K562 (cell line): ENCODE measurements around the gene TUBB1. TPM values are rescaled to one million over a fixed set of nuclear protein-coding genes. Genes with fewer than 3 reads are reported as not detected.
A peak's percentile ranks its signal among the peaks of the same experiment; 100 is the strongest.

Experiments used
- ATAC-seq: fragments of 200-7000 bp; cut with Tn5 transposase; 3 replicates; pipeline ENCODE4 v1.9.1; 2020; ENCODE audit warnings: moderate library complexity
- BruUV-seq: library from RNA; stranded (reverse); fragments of 400-500 nt; replicated peaks from 2 replicates; lab custom pipeline; 2021; lab: Mats Ljungman, UMichigan
- CTCF ChIA-PET: fragments of 300-600 bp; formaldehyde crosslinking; extraction: SDS; loops from one replicate; lab custom pipeline; 2021; ENCODE audit warnings: low intra/inter-chr PET ratio; lab: Yijun Ruan, JAX
- POLR2A ChIA-PET: fragments of 300-600, 350-650 bp; sonication (Branson Sonifier 250); formaldehyde crosslinking; extraction: SDS; loops from one replicate; lab custom pipeline; 2021; ENCODE audit warnings: antibody characterized with exemption, inconsistent platforms; lab: Yijun Ruan, JAX
- DNase-seq, 4 experiments: peaks; one replicate each; pipeline versions ENCODE4 v3.0.0 to v3.0.0-alpha.2; 2011 to 2018; ENCODE audit warnings: low spot score in 3 of 4, mixed read lengths in 3 of 4; ENCODE audit errors: extremely low read depth in 1 of 4
- FAIRE-seq: peaks from 2 replicates; lab custom pipeline; 2011; peaks lifted over from hg19 to GRCh38; lab: Jason Lieb, UNC
- H2AFZ ChIP-seq: 2 replicates; pipeline ENCODE4 v1.6.0; 2011; ENCODE audit warnings: low read depth, low read length, control low read depth, inconsistent platforms
- H3K27ac ChIP-seq: fragments of 200-600 bp; 3 replicates; pipeline ENCODE4 v1.8.0; 2011; ENCODE audit warnings: low read depth, mild to moderate bottlenecking, control low read depth, inconsistent platforms, low read length, moderate library complexity, mixed read lengths; ENCODE audit errors: extremely low read depth
- H3K27me3 ChIP-seq, 2 experiments: fragments of 300-600 bp in 1 of 2; 2 replicates in 1 of 2; 3 replicates in 1 of 2; pipeline versions ENCODE4 v1.6.0 to v1.8.0; 2011; ENCODE audit warnings: inconsistent platforms in 2 of 2, low read length in 2 of 2, mild to moderate bottlenecking in 1 of 2, mixed read lengths in 1 of 2, moderate library complexity in 1 of 2; ENCODE audit not compliant: control insufficient read depth in 2 of 2, insufficient read depth in 2 of 2
- H3K36me3 ChIP-seq: fragments of 300-600 bp; 3 replicates; pipeline ENCODE4 v1.8.0; 2011; ENCODE audit warnings: mild to moderate bottlenecking, low read length, inconsistent platforms; ENCODE audit not compliant: control insufficient read depth, insufficient read depth
- H3K4me1 ChIP-seq, 2 experiments: fragments of 200-600 bp in 1 of 2; replicated peaks in 1 of 2; 2 replicates in 1 of 2; 3 replicates in 1 of 2; pipeline versions ENCODE4 v1.5.1 to v1.8.0; 2011; ENCODE audit warnings: inconsistent platforms in 2 of 2, low read length in 2 of 2, mild to moderate bottlenecking in 1 of 2, mixed read lengths in 1 of 2, moderate library complexity in 1 of 2; ENCODE audit not compliant: control insufficient read depth in 2 of 2, insufficient read depth in 2 of 2
- H3K4me2 ChIP-seq: 2 replicates; pipeline ENCODE4 v1.6.1; 2011; ENCODE audit warnings: low read length, control low read depth, inconsistent platforms, mixed read lengths; ENCODE audit not compliant: insufficient read depth
- H3K4me3 ChIP-seq: fragments of 200-600 bp; sonication (generic), shearing (Covaris generic); 2 replicates; pipeline ENCODE4 v1.5.1; 2016; ENCODE audit warnings: control low read depth, inconsistent platforms
- H3K79me2 ChIP-seq: fragments of 200-600 bp; 3 replicates; pipeline ENCODE4 v1.8.0; 2011; ENCODE audit warnings: low read length, inconsistent platforms; ENCODE audit not compliant: control insufficient read depth, insufficient read depth
- H3K9ac ChIP-seq, 2 experiments: 2 replicates each; pipeline versions ENCODE4 v1.6.0 to v1.6.1; 2011; ENCODE audit warnings: low read depth in 2 of 2, low read length in 2 of 2, control low read depth in 1 of 2, inconsistent platforms in 1 of 2, mild to moderate bottlenecking in 1 of 2, mixed read lengths in 1 of 2; ENCODE audit not compliant: insufficient read depth in 1 of 2
- H3K9me1 ChIP-seq: one replicate; pipeline ENCODE4 v1.6.0; 2011; ENCODE audit warnings: inconsistent platforms, mild to moderate bottlenecking, low read length, moderate library complexity; ENCODE audit not compliant: control insufficient read depth, insufficient read depth
- H3K9me3 ChIP-seq: replicated peaks from 2 replicates; pipeline ENCODE4 v1.5.1; 2011; ENCODE audit warnings: low read depth, low read length, inconsistent platforms; ENCODE audit not compliant: control insufficient read depth, insufficient read depth
- H4K20me1 ChIP-seq: replicated peaks from 2 replicates; pipeline ENCODE4 v1.6.1; 2011; ENCODE audit warnings: low read length, inconsistent platforms, mixed read lengths; ENCODE audit not compliant: control insufficient read depth, insufficient read depth
- GMEB1 ChIP-seq: fragments of 250-450 bp; sonication (Bioruptor Pico); IDR thresholded peaks from 2 replicates; pipeline ENCODE4 v1.4.0; 2020; ENCODE audit warnings: mild to moderate bottlenecking
- HNRNPL ChIP-seq: fragments of 200-400 bp; formaldehyde crosslinking; IDR thresholded peaks from 2 replicates; pipeline ENCODE4 v1.6.1; 2017; ENCODE audit warnings: low read depth, mild to moderate bottlenecking, low read length
- HOXB6 ChIP-seq: fragments of 250-450 bp; sonication (Bioruptor Pico); IDR thresholded peaks from 2 replicates; pipeline ENCODE4 v1.5.1; 2022; ENCODE audit warnings: mild to moderate bottlenecking, borderline replicate concordance
- POLR2AphosphoS5 ChIP-seq: IDR thresholded peaks from 2 replicates; pipeline ENCODE4 v1.6.1; 2011; ENCODE audit warnings: mild to moderate bottlenecking, low read depth, low read length, moderate library complexity; ENCODE audit not compliant: control insufficient read depth, insufficient read depth
- POLR2G ChIP-seq: fragments of 200-400 bp; formaldehyde crosslinking; IDR thresholded peaks from 2 replicates; pipeline ENCODE4 v1.6.1; 2017; ENCODE audit warnings: low read depth, mild to moderate bottlenecking, antibody characterized with exemption, low read length, moderate library complexity
- RBFOX2 ChIP-seq: fragments of 200-400 bp; formaldehyde crosslinking; IDR thresholded peaks from 2 replicates; pipeline ENCODE4 v1.6.1; 2017; ENCODE audit warnings: low read depth, mild to moderate bottlenecking, low read length, moderate library complexity
- SUPT5H ChIP-seq: fragments of 450-650 bp; IDR thresholded peaks from 2 replicates; pipeline ENCODE4 v1.6.1; 2016
- ZNF407 ChIP-seq: fragments of 450-650 bp; IDR thresholded peaks from 2 replicates; pipeline ENCODE4 v1.6.1; 2016; ENCODE audit warnings: low read depth
- ZNF57 ChIP-seq: fragments of 450-650 bp; formaldehyde crosslinking; IDR thresholded peaks from 2 replicates; pipeline ENCODE4 v1.4.0; 2020; ENCODE audit warnings: mild to moderate bottlenecking, moderate library complexity
- WGBS: fragments of 100-300 bp; shearing (Covaris generic); methylation state at CpG from one replicate; pipeline ENCODE4 v1.1.6; 2016; ENCODE audit warnings: low coverage, mixed read lengths; ENCODE audit not compliant: insufficient coverage; ENCODE audit errors: missing lambda C conversion rate; 5-methylcytosine and 5-hydroxymethylcytosine counted together
- in situ Hi-C: fragments of 300-500 bp; cut with MboI; formaldehyde crosslinking; loops from 4 replicates; pipeline ENCODE4 v1.15.0; 2018; ENCODE audit warnings: inconsistent platforms, mixed read lengths
- intact Hi-C: fragments of 100-400 bp; cut with micrococcal nuclease; formaldehyde crosslinking; loops from 2 replicates; pipeline ENCODE4 v1.14.2; 2022
- polyA plus RNA-seq, 8 experiments: library from polyadenylated mRNA; depleted of rRNA in 4 of 8; stranded (reverse) in 5 of 8; unstranded in 3 of 8; fragments of >200 nt; fragmentation: Nextera tagmentation in 2 of 8; fragmentation: Illumina TruSeq in 1 of 8; extraction: Ambion mirVana in 2 of 8; extraction: Trizol in 1 of 8; gene quantifications; 2 replicates each; pipeline versions ENCODE4 v1.2.1 to v1.2.3, GENCODE V29; 2011 to 2014; ENCODE audit warnings: inconsistent platforms in 1 of 8, missing spikeins in 1 of 8
- total RNA-seq, 7 experiments: library from RNA; depleted of rRNA in 6 of 7; stranded (reverse); fragments of >200 nt in 6 of 7; fragmentation: Illumina TruSeq in 2 of 7; extraction: Trizol in 2 of 7; gene quantifications; 2 replicates each; pipeline versions ENCODE4 v1.2.1 to v1.2.3, GENCODE V29; 2011 to 2021; ENCODE audit warnings: low replicate concordance in 1 of 7

TUBB1 gene
- total and polyA plus RNA-seq, 9 of the 15 experiments (the other 6 are each of a cell fraction or from before 2014, with no cell fraction given) = 1.5 to 3.9 (median 2.4) TPM

GRCh38 chr20:59022754-59023153 lies 3.5 kb downstream of the TUBB1 start:
- Histone ChIP-seq H3K27me3 (no peaks in the 10 kb centered on the region), H3K9ac (peak overlapping the region in 1 of 2 experiments; percentile 70; a peak in 1 of 4 replicates), H3K9me3 (no peaks in the 10 kb centered on the region), H2AFZ (no peak overlapping the region), H3K4me3 (no peak overlapping the region), H3K4me2 (no peak overlapping the region), H3K27ac (peak overlapping the region; percentile 96; the same call in 2 of the 3 replicates), H3K4me1 (peaks cover 35 to 40% of the 10 kb centered on the region in 2 experiments), H3K79me2 (peaks cover 85% of the 10 kb centered on the region), H3K36me3 (peaks cover 64% of the 10 kb centered on the region), H4K20me1 (no peaks in the 10 kb centered on the region; the same call in 1 of the 2 replicates), H3K9me1 (no peaks in the 10 kb centered on the region)
- in situ Hi-C loops (no loop called here), intact Hi-C loops (no loop called here)
- DNase-seq (no peak), FAIRE-seq (no peak), ATAC-seq (no peak)
- CTCF ChIA-PET = no interaction called here
- TF ChIP-seq HNRNPL = no peak
- TF ChIP-seq GMEB1 (CRISPR knock-in tag) = no peak
- TF ChIP-seq POLR2AphosphoS5 = 0 out of 2 replicates have a peak, but pooled peaks have one; percentile 12
- TF ChIP-seq SUPT5H = peak; percentile 20; the same call in 1 of the 2 replicates
- no peak for TF ChIP-seq ZNF407
- no peak for TF ChIP-seq HOXB6
- TF ChIP-seq ZNF57 (CRISPR knock-in tag) = no peak
- TF ChIP-seq POLR2G = peak; percentile 51; the same call in 1 of the 2 replicates
- peak; percentile 43; the same call in 1 of the 2 replicates for TF ChIP-seq RBFOX2
- 92% methylated on average over 15 of the region's 15 CpGs for WGBS
- no TSS peak for BruUV-seq
- POLR2A ChIA-PET = interaction anchor here (0.6 to 4.5 kb wide), 6 partner anchors 8 to 37 kb away, joined by 3 to 31 read pairs (median 4); partner anchors contain the start of gene ATP5F1E
